Upper lobe of left lung (tissue), 4 donors: ENCODE data around the gene CACNG1.

Experiments
- CTCF ChIP-seq, 6 experiments: fragments of 450-650 bp in 4 of 6; fragments of 200-600 bp in 2 of 6; sonication (generic) in 2 of 6; IDR thresholded peaks; one replicate each; pipeline ENCODE4 v1.5.1; 2016 to 2019; ENCODE audit warnings: antibody characterized with exemption in 6 of 6
- EP300 ChIP-seq, 4 donors: sonication (generic); formaldehyde crosslinking; IDR thresholded peaks; one replicate each; pipeline ENCODE4 v1.5.1; 2017; ENCODE audit warnings: antibody characterized with exemption in 4 of 4, control low read depth in 2 of 4
- POLR2A ChIP-seq, 4 donors: fragments of 450-650 bp; IDR thresholded peaks; one replicate each; pipeline ENCODE4 v1.5.1; 2016 to 2017; ENCODE audit warnings: antibody characterized with exemption in 4 of 4, mild to moderate bottlenecking in 2 of 4

GRCh38 chr17:67105213-67105612 is 60.9 kb downstream of the CACNG1 start:
- TF ChIP-seq CTCF (IDR thresholded peaks at IDR 0.05) (no peak), POLR2A (IDR thresholded peaks at IDR 0.05) (no peak), EP300 (IDR thresholded peaks at IDR 0.05) (no peak)
